OCI-LY3 (cell line): ENCODE measurements around the gene ANK3.

Source experiments
- H2AFZ ChIP-seq: fragments of 200-600, 300-600 bp; shearing (Covaris generic); 2 replicates; pipeline ENCODE4 v1.6.0; 2014; ENCODE audit warnings: antibody characterized with exemption, low read depth, low read length
- H3K27ac ChIP-seq: fragments of 200-600, 300-600 bp; sonication (generic); 2 replicates; pipeline ENCODE4 v1.5.1; 2014; ENCODE audit warnings: mild to moderate bottlenecking, low read length, moderate library complexity, mixed read lengths
- H3K27me3 ChIP-seq: fragments of 200-600, 300-600 bp; sonication (generic); 2 replicates; pipeline ENCODE4 v1.6.1; 2014; ENCODE audit warnings: low read depth, low read length, mixed read lengths
- H3K36me3 ChIP-seq: fragments of 200-600, 300-600 bp; sonication (generic); replicated peaks from 2 replicates; pipeline ENCODE3; 2014; ENCODE audit warnings: low read depth, low read length, mixed read lengths
- H3K4me1 ChIP-seq: fragments of 300-600, 200-600 bp; sonication (generic); 2 replicates; pipeline ENCODE4 v1.6.1; 2014; ENCODE audit warnings: low read length, mixed read lengths
- H3K4me2 ChIP-seq: fragments of 200-600, 300-600 bp; sonication (generic); 2 replicates; pipeline ENCODE4 v1.6.1; 2014; ENCODE audit warnings: low read length, mixed read lengths
- H3K4me3 ChIP-seq: fragments of 300-600, 200-600 bp; sonication (generic); 2 replicates; pipeline ENCODE4 v1.5.1; 2014; ENCODE audit warnings: antibody characterized with exemption, mild to moderate bottlenecking, low read length, moderate library complexity
- H3K79me2 ChIP-seq: fragments of 300-600, 200-600 bp; shearing (Covaris generic); 2 replicates; pipeline ENCODE4 v1.6.1; 2014; ENCODE audit warnings: mild to moderate bottlenecking, low read length, mixed read lengths
- H3K9ac ChIP-seq: fragments of 300-600, 200-600 bp; shearing (Covaris generic); 2 replicates; pipeline ENCODE4 v1.6.0; 2014; ENCODE audit warnings: mild to moderate bottlenecking, low read length, moderate library complexity
- H3K9me3 ChIP-seq: fragments of 200-600, 300-600 bp; shearing (Covaris generic); 2 replicates; pipeline ENCODE4 v1.6.1; 2014; ENCODE audit warnings: low read length, mixed read lengths; ENCODE audit not compliant: insufficient read depth
- H4K20me1 ChIP-seq: fragments of 200-600, 300-600 bp; sonication (generic); 2 replicates; pipeline ENCODE4 v1.6.1; 2016; ENCODE audit warnings: low read length, mixed read lengths; ENCODE audit not compliant: insufficient read depth
- EZH2phosphoT487 ChIP-seq: fragments of 200-600 bp; shearing (Covaris generic); IDR thresholded peaks from 2 replicates; pipeline ENCODE4 v1.6.1; 2018; ENCODE audit warnings: antibody characterized with exemption, mixed run types, low read depth
- TF ChIP-seq, protein P1 (sequence below): fragments of 200-600, 300-600 bp; sonication (generic); IDR thresholded peaks from 2 replicates; pipeline ENCODE4 v1.5.1; 2014; ENCODE audit warnings: antibody characterized with exemption, low read length, low read depth

ANK3 gene

DNA sequence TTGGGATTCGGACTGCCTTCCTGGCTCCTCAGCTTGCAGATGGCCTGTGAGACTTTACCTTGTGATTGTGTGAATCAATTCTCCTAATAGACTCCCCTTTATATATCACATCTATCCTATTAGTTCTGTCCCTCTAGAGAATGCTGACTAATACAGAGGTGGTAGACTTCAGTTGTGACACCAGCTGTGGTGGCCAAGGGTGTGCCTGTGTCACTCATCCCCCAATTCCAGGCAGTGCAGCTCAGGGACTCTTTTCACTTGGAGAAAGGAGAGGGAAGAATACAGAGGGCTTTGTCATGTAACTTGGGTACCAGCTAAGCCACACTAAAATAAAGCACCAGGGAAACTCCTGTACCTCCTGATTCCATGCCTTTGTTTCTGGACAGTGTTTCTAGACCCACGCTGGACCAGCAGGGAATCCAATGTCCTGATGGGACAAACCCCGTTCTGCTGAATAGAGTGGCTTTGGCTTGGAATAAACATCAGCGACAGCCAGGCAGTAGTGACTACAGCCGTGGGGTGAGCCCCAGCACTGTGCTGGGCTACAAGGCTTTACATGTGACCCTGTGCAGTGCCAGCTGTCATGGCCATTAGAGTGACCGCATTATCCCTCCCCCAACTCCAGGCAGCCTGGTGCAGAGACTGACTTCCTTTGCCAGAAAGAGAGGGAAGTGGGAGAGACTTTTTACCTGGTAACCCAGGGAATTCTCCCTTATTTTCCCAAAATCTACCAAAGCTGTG, 233.6 kb downstream of the ANK3 start:
- no peaks in the 10 kb centered on the region for H3K9me3 ChIP-seq
- no peak overlapping the region for H3K4me3 ChIP-seq

DNA sequence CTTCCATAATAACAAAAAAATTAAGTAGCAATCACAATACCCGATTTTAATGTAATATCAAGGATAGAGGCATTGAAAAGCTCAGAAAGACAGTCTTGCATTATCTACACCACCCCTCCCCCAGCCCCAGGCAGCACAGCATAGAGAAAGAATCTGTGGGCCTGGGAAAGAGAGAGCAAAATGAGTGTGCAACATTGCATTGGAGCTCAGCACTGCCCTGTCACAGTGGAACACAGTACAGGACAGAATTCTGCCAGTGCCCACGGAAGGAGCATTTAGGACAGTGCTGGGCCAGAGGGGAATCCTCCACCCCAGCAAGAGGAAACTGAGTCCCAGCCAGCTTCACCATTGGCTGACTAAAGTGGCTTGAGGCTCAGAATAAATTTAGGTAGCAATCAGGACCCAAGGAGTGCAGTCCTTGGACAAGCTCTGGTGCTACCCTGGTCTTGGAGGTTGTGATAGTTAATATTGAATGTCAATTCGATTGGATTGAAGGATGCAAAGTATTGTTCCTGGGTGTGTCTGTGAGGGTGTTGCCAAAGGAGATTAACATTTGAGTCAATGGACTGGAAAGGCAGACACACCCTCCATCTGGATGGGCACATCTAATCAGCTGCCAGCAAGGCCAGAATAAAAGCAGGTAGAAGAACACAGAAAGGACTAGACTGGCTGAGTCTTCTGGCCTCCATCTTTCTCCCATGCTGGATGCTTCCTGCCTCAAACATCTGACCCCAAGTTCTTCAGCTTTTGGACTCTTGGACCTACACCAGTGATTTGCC, 234.4 kb downstream of the ANK3 start:
- H3K4me3 ChIP-seq, result no peak overlapping the region
- no peak overlapping the region for H3K27ac ChIP-seq
- no peaks in the 10 kb centered on the region for H3K79me2 ChIP-seq
- H4K20me1 ChIP-seq, result no peaks in the 10 kb centered on the region
- H3K9me3 ChIP-seq, result no peaks in the 10 kb centered on the region
- no peaks in the 10 kb centered on the region for H3K4me1 ChIP-seq
- H3K36me3 ChIP-seq, result no peaks in the 10 kb centered on the region
- H2AFZ ChIP-seq, result no peak overlapping the region
- no peak overlapping the region for H3K4me2 ChIP-seq
- TF ChIP-seq EZH2phosphoT487, result no peak
- TF ChIP-seq, protein P1, sequence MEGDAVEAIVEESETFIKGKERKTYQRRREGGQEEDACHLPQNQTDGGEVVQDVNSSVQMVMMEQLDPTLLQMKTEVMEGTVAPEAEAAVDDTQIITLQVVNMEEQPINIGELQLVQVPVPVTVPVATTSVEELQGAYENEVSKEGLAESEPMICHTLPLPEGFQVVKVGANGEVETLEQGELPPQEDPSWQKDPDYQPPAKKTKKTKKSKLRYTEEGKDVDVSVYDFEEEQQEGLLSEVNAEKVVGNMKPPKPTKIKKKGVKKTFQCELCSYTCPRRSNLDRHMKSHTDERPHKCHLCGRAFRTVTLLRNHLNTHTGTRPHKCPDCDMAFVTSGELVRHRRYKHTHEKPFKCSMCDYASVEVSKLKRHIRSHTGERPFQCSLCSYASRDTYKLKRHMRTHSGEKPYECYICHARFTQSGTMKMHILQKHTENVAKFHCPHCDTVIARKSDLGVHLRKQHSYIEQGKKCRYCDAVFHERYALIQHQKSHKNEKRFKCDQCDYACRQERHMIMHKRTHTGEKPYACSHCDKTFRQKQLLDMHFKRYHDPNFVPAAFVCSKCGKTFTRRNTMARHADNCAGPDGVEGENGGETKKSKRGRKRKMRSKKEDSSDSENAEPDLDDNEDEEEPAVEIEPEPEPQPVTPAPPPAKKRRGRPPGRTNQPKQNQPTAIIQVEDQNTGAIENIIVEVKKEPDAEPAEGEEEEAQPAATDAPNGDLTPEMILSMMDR, result no peak
- no peak overlapping the region for H3K9ac ChIP-seq
- H3K27me3 ChIP-seq, result no peaks in the 10 kb centered on the region

More for the DNA sequence above, 233.6 kb downstream of the ANK3 start:
- no peak overlapping the region for H2AFZ ChIP-seq
- TF ChIP-seq EZH2phosphoT487, result no peak
- TF ChIP-seq, protein P1, result no peak
- H3K79me2 ChIP-seq, result no peaks in the 10 kb centered on the region
- H3K9ac ChIP-seq, result no peak overlapping the region
- no peaks in the 10 kb centered on the region for H4K20me1 ChIP-seq
- H3K36me3 ChIP-seq, result no peaks in the 10 kb centered on the region
- H3K27me3 ChIP-seq, result no peaks in the 10 kb centered on the region
- no peaks in the 10 kb centered on the region for H3K4me1 ChIP-seq
- no peak overlapping the region for H3K4me2 ChIP-seq
- no peak overlapping the region for H3K27ac ChIP-seq

DNA sequence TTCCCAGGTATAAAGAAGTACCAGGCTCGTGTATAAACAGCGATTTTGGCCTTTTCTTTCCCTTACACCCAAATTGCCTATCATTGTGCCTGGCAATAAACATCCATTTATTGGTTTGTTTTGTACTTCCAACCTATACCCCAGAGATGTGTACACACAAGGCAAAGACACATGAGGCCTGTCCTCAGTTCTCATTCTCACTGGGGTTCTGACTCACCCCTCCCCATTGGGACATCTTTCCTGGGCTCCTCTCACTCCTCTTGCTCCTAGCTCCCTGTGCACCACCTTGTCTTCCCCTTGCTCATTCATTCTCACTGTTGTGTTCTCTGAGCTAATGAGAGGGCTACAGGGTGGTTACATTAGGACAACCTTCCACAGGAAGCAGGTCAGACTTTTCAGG, 240.7 kb downstream of the ANK3 start:
- Histone ChIP-seq H3K36me3 (no peaks in the 10 kb centered on the region), H3K27me3 (no peaks in the 10 kb centered on the region), H3K79me2 (no peaks in the 10 kb centered on the region), H3K9me3 (no peaks in the 10 kb centered on the region), H3K4me2 (no peak overlapping the region), H3K4me3 (no peak overlapping the region), H4K20me1 (no peaks in the 10 kb centered on the region), H2AFZ (no peak overlapping the region), H3K27ac (no peak overlapping the region), H3K9ac (no peak overlapping the region), H3K4me1 (no peaks in the 10 kb centered on the region)
- TF ChIP-seq, protein P1, result no peak
- TF ChIP-seq EZH2phosphoT487, result no peak

DNA sequence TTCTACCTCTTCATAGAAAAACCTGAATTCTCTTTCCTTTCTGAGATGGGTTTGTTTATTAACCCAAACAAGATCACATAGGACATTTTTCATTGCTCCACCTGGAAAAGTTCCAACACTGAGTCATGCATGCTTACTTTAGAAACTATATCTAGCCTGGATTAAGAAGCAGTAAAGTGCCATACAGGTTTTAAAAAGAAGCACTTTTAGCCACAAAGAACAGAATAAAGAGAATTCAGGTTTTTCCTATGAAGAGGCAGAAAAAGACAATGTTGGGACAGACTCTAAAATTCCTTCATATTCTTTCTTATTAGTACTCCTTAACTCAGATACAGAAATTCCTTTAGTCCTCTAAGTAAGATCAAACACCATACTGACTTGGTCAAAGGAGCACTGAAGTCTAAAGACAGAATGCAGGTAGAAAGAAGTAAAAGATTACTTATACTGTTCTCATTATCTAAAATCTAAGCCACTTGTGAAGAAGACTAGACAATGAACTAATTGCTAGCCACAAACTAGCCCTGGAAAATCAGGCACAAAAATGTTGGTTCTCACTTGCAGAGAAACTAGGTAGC, 241.3 kb downstream of the ANK3 start:
- Histone ChIP-seq H2AFZ (no peak overlapping the region), H3K9ac (no peak overlapping the region), H3K27me3 (no peaks in the 10 kb centered on the region), H3K4me1 (no peaks in the 10 kb centered on the region), H3K27ac (no peak overlapping the region), H4K20me1 (no peaks in the 10 kb centered on the region), H3K4me3 (no peak overlapping the region), H3K79me2 (no peaks in the 10 kb centered on the region), H3K36me3 (no peaks in the 10 kb centered on the region), H3K9me3 (no peaks in the 10 kb centered on the region), H3K4me2 (no peak overlapping the region)
- TF ChIP-seq, protein P1, result no peak
- no peak for TF ChIP-seq EZH2phosphoT487
